NCI-H526 (cell line): ENCODE results near the gene BTRC.
"Not testable (repeated sequence)": the region's sequence is repeated elsewhere in the genome, so short reads cannot be mapped to it uniquely, and the experiment has no call there.

Experiments
- DNase-seq, 2 experiments: peaks; one replicate each; lab custom pipeline; 2025; lab: John Stamatoyannopoulos, UW

Gene BTRC

DNA sequence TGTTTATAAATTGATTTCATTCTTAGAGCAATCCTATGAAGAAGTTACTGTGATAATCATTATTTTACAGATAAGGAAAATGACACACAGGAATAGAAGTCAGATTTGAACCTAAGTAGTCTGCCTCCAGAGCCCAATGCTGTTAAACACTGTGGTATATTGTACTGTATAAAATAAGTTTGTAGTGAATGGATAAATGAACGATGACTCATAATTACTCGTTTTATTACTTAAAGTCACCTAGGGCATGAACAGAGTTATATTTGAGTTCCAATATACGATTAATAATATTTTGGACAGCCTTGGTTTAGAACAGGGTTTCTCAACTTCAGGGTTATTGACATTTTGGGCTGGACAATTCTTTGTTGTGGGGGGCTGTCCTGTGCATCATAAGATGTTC lies 7.8 kb upstream of the BTRC start:
- DNase-seq, result no peak

DNA sequence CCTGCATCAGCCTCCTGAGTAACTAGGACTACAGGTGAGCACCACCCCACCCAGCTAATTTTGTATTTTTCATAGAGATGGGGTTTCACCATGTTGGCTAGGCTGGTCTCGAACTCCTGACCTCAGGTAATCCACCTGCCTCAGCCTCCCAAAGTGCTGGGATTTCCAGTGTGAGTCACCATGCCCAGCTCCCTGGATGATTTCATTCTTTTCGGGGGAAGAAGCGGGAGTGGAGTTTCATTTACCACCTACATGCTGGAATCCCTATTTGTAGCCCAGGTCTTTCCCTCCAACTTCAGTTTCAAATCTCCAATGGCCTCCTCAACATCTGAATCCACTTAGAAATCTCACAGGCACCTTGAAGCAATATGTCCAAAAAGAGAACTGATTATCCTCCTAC lies 2.9 kb upstream of the BTRC start:
- no peak for DNase-seq

DNA sequence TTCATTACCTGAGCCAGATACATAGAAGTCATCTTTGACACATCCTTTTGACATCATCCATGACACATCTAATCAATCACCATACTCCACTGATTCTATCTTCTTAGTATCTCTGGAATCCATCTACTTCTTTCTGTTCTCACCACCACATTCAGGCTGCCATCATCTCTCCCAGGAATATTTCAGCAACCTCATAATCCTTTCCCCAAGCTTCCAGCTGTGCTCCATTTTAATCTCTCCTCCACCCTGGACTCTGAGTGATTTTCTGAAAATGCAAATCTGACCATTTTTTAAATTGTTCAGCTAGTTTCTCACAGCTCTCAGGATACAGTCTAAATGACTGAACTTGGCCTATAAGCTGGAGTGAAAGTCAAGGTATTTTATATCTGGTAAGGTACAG lies 2.5 kb upstream of the BTRC start:
- no peak for DNase-seq

DNA sequence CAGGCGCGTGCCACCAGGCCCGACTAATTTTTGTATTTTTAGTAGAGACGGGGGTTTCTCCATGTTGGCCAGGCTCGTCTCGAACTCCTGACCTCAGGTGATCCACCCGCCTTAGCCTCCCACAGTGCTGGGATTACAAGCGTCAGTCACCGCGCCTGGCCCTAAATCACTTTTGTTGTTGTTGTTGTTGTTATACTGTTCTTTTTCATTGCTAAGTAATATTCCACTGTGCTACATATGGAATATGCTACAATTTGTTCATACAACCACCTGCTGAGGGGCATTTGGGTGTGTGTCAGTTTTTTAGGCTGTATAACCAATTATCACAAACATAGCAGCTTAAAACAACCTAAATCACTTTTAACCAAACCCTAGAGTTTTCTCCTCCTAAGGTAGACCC lies 1.1 kb upstream of the BTRC start:
- DNase-seq, result not testable (repeated sequence)

DNA sequence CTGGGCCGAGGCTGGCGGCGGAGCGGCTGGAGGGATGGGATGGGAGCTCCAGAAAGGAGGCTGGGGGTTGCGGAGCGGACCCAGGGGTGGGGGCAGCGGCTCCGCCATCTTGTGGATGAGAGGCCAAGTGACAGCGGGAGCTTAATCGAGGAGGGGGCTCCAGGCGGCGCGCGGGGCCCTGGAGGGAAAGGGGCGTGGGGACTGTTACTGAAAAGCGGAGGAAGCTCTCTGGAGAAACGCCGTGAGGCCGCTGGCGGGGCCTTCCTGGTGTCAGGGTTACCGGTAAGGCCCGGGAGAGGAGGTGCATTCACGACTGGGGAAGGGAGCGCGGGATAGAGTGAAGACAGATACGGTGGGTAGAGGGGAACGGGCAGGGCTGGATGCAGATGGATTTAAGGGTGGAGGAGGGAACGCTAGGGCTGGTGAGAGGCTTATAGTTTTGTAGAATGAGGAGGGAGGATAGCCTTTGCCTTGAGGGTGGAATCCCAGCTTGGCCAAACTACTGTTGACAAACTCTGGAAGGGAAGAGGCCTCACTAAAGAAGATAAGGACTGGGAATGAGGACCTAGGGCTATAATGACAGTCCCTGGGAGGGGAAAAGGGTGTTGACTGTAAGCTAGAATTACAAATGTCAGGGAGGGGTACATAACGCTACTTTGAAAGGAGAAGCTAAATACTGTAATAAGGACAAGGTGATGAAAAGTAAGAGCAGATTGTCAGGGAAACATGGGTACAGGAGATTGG lies 535 bp downstream of the BTRC start:
- peak; percentile 66 to 80 for DNase-seq

DNA sequence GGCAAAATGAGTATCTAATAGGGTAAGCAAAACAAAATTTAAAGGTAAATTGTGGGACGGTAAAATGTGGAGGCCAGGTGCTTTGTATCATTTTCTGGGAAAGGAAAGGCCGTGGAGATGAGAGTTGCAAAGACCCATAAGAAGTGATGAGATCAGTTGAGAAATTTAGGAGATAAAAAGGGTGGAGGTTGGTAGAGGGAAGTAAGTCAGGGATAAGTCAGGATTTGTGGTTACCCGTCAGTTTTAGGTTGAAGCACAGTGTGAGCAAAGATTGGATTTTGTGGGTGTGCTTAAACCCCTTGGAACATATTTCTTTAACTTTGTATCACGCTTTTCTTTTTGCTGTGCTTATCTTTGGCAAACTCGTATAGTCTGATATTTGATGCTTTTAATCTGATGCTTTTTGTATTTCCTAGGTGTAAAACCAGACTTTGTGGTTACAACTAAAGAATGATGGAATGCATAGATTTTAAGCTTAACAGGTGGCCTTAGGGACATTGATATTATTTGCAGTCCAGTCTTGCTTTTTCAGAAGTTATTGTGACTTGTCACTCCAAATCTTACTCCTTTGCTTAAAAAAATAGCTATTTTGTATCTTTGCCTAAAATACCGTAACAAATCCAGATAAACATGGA lies 1.2 kb downstream of the BTRC start:
- DNase-seq, result no peak

DNA sequence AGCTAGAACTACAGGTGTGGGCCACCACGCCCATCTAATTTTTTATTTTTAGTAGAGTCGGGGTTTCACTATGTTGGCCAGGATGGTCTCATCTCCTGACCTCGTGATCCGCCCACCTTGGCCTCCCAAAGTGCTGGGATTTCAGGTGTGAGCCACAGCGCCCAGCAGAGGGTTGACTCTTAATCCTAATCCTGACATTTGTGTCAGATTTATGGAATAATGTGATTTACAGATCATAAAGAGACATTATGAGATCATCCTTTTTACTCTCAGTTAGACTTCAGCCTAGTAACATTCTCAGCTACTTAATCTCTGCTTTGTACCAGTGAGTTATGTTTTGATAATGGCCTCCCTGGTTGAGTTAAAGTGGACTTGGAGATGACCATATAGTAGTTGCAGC lies 2.2 kb downstream of the BTRC start:
- no peak for DNase-seq

DNA sequence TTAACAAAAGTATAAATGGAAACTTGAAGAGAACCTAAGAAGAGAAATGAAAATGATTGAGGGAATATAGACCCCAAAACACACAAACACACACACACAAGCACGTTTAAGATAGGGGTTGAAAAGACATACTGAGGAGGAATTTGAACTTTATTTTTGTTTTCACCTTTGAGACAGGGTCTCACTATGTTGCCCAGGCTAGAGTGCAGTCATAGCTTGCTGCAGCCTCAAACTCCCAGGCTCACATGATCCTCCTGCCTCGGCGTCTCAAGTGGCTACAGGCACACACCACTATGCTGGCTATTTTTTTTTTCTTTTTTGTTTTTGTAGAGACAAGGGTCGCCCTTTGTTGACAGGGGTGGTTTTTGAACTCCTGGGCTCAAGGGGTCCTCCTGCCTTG lies 4.0 kb downstream of the BTRC start:
- DNase-seq, result no peak

DNA sequence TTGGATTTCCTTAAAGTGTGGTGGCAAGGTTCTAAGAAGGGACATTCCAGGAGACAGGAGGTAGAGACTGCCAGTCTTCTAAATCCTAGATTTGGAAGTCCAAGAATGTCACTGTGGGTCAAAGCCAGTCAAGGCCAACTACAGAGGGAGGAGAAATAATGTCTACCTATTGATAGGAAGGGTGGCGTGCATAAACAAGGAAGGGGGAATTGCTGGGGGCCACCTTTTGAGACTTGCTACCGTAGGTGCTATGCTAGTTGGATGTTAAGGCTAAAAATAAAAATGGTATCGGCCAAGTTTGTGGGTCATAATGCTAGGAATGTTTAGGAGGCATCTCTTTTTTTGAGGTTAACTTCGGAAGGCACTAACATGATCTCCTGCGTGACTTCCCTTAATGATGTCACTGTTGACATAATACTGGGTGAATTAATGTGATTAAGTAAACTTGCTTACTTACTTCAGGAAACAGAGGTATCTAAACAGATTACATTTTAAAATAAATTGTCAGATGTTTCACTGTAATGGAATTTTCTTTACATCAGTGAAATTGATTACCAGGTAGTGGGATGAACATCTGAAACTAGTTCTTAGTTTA lies 4.8 kb downstream of the BTRC start:
- DNase-seq, result no peak

DNA sequence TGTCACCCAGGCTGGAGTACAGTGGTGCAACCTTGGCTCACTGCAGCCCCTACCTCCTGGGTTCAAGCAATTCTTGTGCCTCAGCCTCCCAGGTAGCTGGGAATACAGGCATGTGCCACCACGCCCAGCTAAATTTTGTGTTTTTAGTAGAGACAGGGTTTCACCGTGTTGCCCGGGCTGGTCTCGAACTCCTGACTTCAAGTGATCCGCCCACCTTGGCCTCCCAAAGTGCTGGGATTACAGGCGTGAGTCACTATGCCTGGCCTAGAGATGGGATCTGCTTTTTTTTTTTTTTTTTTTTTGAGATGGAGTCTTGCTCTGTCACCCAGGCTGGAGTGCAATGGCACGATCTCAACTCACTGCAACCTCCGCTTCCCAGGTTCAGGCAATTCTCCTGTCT lies 6.1 kb downstream of the BTRC start:
- not testable (repeated sequence) for DNase-seq

DNA sequence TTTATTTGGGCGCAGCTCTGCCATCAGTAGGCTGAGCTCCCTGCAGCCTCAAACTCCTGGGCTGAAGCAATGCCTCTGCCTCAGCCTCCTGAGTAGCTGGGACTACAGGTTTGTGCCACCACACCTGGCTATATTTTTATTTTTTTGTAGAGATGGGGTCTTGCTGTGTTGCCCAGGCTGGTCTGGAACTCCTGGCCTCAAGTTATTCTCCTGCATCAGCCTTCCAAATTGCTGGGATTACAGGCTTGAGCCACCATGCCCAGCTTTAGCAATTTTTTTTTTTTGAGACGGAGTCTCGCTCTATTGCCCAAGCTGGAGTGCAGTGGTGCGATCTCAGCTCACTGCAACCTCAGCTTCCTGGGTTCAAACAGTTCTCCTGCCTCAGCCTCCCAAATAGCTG lies 6.9 kb downstream of the BTRC start:
- not testable (repeated sequence) for DNase-seq

DNA sequence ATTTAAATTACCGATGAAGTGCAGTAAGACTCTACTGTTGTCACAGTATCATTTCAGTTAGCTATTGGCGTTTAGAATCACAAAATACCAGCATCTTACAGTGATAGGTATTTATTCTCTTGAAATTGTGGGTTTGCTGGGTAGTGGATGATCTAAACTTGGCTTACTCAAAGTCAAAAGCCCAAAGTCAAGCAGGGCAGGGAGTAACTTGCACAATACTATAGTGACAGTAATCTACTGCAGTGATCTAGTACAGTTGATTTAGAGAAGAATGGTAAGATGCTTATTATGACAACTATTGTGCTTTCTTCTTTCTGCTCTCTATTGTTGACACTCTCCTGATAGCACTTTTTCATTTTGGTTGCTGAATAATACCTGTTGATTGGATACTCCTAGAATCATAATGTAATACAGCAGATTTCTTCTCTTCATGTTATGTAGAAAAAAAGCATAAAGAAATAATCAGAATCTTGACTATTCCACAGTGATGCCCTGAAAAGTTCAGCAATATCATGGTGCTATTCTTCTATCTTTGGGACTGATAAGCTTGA lies 10.0 kb downstream of the BTRC start:
- no peak for DNase-seq

DNA sequence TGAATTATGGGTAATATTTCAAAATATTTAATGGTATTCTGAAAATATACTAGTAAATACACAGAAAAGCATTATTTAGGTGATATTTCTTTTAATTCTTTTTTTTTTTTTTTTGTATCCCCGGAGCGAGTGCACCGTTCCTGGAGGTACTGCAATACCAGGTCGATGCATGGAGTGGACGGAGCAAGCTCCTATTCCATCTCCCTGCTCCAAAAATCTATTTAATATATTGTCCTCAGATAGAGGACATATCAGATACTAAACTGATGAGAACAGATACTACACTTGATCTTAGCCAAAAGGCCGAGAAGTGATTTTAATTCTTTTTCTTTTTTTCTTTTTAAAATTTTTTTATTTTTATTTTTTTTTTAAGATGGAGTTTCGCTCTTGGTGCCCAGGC lies 10.8 kb downstream of the BTRC start:
- DNase-seq, result no peak

DNA sequence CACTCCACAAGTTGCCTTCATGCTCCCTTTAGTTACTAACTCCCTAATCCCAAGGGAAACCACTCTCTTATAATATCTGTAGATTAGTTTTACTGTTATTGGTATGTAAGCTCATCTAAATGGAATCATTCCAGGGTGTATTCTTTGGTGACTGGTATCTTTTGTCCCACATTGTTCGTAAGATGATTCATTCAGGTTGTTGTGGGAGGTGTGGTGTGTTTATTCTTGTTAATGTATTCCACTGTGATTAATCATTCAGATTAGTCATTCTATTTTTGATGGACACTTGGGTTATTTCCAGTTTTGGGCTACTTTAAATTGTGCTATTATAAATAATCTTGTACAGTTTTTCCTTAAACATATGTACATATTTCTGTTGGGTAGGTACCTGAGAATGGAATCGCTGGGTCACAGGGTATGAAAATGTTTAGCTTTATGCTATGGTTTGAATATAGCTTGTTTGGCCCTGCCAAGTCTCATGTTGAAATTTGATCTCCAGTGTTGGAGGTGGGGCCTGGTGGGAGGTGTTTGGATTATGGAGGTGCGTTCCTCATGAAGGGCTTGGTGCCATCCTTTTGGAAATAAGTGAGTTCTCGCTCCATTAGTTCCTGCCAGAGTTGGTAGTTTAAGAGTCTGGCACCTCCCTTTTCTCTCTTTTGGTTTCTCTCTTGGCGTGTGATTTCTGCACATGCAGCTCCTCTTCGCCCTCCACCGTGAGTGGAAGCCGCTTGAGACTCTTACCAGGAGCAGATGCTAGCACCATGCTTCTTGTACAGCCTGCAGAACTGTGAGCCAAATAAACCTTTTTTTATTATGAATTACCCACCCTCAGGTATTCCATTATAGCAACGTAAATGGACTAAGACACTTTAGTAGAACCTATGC lies 13.8 kb downstream of the BTRC start:
- DNase-seq, result no peak

DNA sequence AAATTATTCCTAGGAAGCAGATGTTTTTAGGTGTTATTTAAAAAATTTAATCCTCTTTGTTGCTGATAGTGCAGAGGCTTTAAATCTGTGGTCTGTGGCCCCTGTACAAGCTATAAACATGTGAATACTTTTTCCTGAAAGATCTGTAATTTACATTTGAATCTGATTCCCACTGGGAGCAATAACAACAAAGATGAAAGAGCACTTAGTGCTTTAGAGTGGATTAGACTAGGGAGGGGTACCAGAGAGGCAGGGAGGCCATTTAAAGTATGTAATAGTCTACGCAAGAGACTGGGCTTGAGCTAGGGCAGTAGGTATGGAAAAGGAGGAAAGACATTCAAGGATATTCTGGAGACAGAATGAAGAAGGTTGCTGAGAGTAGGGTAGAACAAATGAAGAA lies 19.1 kb downstream of the BTRC start:
- DNase-seq, result no peak

DNA sequence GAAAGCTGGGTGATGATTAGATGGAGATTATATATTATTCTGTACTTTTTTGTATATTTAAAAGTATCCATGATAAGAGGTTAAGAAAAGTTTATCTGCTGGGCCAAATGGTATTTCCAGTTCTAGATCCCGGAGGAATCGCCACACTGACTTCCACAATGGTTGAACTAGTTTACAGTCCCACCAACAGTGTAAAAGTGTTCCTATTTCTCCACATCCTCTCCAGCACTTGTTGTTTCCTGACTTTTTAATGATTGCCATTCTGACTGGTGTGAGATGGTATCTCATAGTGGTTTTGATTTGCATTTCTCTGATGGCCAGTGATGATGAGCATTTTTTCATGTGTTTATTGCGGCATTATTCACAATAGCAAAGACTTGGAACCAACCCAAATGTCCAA lies 20.0 kb downstream of the BTRC start:
- DNase-seq, result not testable (repeated sequence)

DNA sequence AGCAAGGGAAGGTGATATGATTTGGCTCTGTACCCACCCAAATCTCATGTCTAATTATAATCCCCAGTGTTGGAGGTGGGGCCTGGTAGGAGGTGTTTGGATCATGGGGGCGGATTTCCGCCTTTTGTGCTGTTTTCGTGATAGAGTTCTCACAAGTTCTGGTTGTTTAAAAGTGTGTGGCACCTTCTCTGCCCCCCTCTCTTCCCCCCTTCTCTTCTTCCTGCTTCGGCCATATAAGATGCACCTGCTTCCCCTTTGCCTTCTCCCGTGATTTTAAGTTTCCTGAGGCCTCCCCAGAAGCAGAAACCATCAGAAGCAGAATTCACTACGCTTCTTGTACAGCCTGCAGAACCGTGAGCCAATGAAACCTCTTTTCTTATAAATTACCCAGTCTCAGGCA lies 21.1 kb downstream of the BTRC start:
- no peak for DNase-seq

DNA sequence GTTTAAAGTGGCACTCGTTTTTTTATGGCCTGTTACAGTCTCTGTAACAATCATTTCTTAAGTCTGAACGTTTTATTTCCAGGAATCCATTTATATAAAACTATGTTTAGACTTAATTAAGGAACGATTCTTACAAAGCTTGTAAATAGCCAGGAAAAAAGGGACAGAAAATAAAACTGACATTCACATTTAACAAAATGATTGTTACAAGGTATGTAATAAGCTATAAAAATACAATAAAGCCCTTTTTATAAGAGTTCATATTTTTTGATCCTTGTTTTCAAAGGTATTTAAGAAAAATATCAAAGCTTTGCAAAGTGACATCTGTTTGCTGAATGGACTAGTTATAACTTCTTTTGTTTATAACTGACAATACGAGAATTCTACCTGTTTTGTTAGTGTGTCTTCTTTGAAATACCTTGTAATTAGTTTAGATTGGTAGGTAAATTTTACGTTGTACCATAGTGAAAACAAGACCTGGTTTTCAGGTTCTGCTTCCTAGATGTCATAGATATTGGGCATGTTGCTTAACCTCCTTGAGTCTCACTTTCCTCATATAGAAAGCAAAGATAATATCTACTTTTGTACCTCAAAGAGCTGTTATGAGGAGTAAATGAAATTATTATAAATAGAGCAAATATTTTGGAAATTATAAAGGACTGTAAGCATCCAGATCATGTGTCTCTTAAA lies 25.8 kb downstream of the BTRC start:
- DNase-seq, result no peak

DNA sequence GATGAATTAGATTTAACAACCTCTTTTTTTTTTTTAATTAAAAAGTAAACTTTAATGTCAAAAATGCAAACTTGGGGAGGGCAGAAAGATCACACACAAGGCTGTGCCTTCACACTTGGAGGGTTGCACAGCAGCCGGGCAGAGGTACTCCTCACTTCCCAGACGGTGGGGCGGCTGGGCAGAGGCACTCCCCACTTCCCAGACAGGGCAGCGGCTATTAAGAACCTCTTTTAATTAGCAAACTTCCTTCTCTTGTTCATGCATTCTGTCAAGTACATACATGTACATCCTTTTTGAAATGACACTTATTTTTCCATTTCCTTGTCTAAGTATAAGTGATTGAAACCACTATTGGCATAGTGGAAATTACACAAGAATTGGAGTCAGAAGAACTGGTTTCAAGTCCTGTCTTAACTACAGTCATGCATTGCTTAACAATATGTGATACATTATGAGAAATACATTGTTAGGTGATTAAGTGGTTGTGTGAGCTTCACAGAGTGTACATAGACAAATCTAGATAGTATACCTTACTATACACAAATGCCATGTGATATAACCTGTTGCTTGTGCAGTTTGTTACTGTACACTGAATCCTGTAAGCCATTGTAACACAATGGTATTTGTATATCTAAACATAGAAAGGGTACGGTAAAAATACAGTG lies 26.5 kb downstream of the BTRC start:
- DNase-seq, result peak; percentile 32 to 55

DNA sequence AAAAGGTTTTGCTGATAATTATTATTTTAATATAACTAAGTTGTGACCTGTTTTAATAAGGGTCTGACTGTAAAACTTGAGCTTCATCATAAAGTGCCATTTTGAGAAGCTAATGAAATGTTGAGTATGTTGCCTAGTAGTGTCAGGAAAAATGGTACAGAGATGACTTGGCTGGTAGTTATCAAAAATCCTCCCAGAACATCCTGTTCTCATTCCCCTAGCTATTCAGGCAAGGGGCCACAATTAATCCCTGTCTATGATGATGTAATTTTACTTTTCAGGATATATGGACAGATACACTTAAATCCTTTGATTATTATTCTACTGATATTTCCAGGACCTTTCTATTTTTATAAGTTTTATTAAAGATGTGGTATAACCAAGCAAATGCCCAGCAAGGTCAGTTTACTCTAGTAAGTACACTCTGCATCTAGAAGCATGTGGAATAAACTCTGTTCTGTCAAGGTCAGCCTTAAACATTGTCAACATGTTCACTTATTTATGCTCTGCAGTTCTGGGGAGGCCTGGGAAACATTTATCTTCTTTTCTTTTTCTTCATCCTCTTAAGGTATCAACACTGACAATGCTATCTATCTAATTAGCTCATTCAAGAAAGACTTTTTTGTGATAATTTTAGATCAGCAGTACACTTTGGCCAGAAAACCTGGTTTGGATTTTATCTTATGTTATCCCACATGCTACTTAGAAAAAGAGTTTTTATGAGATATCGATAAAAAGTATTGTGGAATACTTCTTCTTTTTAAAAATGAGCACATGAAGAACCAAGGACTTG lies 32.1 kb downstream of the BTRC start:
- no peak for DNase-seq
